ENCODE results near the gene AARS2. TPM values are rescaled to one million over a fixed set of nuclear protein-coding genes. Genes with fewer than 3 reads are reported as not detected.

AARS2 gene
- total RNA-seq, 1 donor from 2014 or later: 15.5 TPM

- DNase-seq (ENCODE audit: low read depth): no peak
These were observed 12.0 kb downstream of the AARS2 start for GRCh38 chr6:44301106-44301505.

DNA sequence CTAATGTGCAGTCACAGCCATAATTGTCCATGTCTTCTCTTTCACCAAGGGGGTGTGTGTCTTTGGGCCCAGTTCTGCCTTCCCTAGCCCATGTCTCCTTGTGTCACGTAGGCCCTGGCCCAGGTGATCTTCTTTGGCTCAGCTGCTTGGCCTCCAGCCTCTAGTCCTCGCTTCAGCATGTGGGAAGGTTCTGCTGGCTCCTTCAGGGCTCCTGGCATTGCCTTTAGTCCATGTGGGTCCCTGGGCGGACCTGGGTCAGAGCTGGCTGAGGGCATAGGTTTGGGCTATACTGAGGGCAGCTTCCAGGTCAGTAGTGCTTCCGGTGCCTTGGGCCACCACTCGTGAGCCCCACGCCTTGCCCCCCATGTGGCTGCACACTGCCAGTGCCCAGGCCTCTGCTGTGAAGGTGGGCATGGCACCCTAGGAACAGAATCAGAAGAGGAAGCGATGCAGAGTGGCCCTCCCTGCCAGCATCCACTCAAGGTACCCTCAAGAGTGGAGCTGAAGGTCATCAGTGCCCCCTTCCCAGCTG is 12.8 kb downstream of the AARS2 start:
- DNase-seq (ENCODE audit: low read depth): no peak

DNA sequence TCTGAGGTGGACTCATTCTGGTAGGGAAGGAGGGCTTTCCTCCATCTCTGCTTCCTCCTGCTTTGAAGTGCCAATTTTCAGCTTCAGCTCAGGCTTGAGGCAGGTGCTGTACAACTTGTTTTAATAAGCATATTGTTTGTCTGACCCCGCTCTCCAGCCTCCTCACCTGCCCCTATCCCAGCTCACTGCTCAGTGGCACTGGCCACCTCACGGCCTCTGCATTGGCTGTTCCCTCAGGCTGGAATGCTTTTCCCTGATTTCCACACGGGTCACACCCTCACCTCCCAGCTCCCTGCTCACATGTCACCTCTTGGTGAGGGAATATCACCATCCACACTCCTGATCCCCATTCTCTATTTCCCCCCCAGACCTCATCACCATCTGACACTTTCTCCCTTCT is 14.3 kb downstream of the AARS2 start:
- DNase-seq (ENCODE audit: low read depth): no peak

- DNase-seq (ENCODE audit: low read depth): no peak
These were observed 14.9 kb downstream of the AARS2 start for GRCh38 chr6:44298055-44298803.

GRCh38 chr6:44297063-44298038 is 15.8 kb downstream of the AARS2 start:
- DNase-seq (ENCODE audit: low read depth): no peak

- no peak for DNase-seq (ENCODE audit: low read depth)
These were observed 18.0 kb downstream of the AARS2 start for GRCh38 chr6:44294832-44295791.

DNA sequence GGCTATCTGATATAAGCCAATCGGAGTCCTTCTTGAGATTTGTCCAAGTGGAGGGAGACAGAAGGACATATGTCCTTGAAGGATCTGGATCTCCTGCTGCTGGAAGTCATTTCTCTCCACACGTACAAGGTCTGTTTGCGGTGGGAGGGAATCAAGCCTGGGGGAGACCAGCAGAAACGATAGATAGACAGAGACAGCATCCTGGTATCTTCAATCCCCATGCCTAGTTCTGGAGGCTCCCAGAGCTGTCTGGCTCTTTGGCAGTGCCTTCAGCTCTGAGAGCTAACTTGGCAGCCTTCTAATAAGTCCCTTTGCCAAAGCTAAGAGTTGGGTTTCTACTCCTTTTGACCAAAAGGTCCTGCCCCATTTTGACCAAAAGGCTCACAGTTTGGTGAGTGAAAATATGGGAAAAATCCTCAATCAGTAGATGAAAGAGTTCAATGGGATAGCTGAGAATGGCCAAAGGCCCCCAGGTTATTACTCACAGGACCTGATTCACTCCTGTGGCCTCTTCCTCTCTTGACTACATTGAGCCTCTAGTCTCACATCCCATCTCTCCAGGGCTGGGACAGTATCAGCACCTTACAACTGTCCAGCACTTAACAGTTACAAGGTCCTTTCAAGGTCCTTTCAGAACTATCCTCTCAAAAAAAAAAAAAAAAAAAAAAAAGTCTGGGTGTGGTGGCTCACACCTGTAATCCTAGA is 20.3 kb downstream of the AARS2 start:
- DNase-seq (ENCODE audit: low read depth): no peak

DNA sequence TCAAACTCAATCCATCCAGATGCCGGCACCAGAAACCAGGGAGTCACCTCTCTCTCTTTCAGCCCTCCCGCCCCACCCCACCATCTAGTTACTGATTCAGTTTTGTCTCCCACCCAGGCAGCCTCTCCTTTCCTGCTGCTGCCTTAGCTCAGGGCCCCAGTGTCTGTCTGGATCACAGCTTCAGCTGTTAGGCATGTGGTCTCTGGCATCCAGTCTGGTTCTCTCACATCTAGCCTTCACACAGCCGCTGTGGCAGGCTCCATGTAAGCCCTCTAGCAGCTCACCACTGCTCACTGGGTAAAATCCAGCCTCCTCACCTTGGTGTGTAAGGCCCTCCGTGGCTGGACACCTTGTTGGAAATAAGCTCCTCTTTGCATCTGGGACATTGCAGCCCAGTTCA is 21.3 kb downstream of the AARS2 start:
- no peak for DNase-seq (ENCODE audit: low read depth)

DNA sequence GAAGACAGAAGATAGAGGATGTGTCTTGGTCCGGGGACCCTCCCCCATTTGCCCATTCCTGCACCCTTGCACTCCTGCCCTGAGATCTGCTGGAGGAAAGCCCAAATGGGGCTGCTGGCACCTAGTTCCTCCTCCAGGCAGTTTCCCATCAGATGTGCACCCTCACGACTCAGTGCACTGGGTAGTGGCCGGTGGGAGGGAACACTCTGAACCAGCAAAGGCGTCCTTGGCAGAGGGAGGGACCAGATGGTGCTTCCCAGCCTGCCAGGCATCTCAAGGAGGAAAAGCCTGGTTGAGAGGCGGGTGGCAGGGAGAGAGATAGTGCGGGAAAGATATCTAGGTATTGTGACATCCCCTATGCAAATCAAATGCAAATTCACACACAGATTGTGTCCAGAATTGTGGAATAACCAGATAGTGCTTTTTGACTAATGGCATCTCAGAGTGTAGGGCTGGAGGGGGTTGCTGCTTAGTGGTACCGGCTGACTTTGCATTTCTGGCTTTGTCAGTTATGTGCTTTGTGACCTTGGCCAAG is 23.4 kb downstream of the AARS2 start:
- no peak for DNase-seq (ENCODE audit: low read depth)

DNA sequence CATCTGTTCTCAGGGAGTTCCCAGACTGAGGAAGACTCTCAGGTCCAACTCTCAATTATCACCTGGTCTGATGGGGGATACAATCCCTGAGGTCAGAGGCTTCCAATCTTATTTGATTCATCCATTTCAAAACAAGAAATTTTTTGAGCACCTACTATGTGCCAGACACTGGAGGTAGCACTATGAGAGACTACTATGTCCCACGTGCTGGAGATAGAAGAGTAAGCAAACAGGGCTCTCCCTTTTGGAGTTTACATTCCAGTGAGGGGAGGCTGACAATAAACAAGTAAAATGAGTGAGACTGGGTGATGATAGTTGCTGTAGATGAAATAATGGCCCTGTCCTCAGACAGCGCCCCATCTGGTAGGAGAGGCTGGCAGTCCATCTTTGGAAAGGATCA is 26.4 kb downstream of the AARS2 start:
- DNase-seq (ENCODE audit: low read depth): no peak

DNA sequence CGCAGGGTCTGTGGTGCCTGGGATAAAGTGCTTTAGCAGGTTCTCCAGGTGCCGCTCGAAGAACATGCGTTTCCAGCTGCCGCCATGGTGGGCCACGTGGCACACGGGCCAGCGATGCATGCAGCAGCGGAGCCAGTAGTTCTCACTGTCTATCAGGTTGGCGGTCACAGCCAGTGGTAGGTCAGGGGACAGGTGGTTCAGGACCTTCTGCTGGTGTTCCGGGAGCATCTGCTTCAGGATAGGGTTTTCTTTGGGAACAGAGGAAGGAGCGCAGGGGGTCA is 26.9 kb downstream of the AARS2 start:
- no peak for DNase-seq (ENCODE audit: low read depth)

- DNase-seq (ENCODE audit: low read depth): peak; percentile 23
These were observed 27.4 kb downstream of the AARS2 start for GRCh38 chr6:44285552-44286284.

DNA sequence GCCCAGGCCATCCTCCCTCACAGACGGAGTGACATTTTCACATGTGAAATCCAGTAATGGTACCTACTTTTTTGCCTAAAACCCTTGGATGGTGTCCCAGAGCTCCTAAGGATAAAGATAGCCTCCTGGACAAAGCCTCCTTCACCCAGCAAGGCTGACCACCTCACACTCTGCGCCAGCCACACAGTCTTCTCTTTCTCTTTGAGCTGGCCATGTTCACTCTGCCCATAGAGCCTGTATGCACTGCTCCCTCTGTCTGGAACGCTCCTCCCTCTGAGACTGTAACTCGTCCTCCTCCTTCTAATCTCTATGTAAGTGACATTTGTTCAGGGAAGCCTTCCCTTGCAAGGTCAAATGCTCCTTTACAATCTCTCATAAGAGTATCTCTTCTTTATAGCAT is 28.3 kb downstream of the AARS2 start:
- DNase-seq (ENCODE audit: low read depth): no peak

DNA sequence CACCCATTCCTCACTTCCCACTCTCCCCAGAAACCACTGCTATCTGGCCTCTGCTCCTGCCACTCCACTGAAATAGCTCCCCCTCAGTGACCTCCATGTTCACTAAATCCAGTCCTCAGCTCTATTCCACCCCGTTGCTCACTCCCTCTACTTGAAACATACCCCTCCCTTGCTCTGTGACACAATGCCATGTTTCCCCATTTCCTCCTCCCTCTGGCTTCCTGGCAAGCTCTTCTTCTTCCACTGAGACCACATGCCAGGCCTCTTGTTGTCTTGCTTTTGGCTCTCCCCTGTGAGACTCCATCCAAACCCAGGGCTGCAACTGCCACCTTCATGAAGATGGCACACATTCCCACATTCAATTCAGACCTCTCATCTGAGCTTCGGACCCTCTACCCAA is 29.0 kb downstream of the AARS2 start:
- no peak for DNase-seq (ENCODE audit: low read depth)

DNA sequence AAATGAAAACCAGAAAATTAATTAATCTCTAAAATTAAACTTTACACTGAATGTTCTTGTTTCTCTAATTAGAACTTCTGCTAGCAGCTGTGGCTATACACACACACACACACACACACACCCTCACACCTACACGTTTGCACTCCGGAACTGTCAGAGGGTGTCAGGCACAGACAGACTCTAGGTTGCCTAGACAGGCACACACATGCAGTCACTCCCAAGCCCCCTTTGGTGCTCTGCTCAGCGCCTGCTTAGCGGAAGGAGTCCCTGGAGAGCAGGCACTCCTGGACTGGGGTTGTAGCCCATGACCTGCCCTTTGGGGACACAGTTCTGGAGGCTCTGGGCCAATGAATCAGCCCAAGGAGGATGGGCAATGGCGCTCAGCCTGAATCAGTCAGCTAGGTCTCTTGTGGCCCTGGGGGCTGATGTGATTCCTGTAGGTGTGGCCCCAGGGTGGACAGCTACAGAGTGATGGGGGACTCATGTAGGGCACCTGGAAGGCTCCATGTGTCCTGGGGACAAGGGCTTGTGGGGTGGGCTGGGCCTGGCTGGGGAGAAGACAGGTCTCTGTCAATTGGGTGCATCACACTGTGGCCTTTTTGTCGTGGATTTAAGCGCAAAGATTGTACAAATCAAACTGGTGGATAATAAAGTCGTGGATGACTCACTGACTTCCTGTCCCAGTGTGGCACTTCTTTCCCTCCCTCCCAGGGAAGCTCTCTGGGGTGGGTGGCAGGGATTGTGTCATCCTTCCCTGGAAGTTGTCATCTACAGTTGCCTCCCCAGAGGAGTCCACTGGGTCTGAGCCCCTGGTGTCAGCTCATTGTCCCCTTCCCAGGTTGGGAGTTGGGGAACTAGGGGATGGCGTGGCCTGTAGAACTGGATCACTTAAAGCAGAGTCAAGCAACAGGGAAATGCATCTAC is 34.1 kb downstream of the AARS2 start:
- no peak for DNase-seq (ENCODE audit: low read depth)

DNA sequence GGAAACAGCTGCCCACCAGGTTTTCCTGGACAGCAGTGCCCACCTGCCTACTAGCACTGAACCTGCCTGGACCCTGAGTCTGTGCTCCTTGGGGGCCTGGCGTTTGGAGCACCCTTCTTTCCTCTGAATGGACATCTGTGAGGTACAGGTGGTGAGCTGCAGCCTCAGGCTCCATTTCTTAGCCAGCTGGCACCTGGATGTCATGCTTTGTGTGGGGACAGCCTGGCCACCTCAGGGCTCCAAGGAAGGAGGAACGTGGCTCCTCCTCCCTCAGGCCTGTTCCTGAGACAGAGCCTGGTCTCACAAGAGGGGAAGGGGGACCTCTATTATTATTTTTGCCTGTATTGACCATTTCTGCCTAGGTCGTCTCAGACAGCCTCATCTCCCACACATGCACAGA is 34.8 kb downstream of the AARS2 start:
- DNase-seq (ENCODE audit: low read depth): no peak

GRCh38 chr6:44277763-44278162 is 35.4 kb downstream of the AARS2 start:
- DNase-seq (ENCODE audit: low read depth): no peak

DNA sequence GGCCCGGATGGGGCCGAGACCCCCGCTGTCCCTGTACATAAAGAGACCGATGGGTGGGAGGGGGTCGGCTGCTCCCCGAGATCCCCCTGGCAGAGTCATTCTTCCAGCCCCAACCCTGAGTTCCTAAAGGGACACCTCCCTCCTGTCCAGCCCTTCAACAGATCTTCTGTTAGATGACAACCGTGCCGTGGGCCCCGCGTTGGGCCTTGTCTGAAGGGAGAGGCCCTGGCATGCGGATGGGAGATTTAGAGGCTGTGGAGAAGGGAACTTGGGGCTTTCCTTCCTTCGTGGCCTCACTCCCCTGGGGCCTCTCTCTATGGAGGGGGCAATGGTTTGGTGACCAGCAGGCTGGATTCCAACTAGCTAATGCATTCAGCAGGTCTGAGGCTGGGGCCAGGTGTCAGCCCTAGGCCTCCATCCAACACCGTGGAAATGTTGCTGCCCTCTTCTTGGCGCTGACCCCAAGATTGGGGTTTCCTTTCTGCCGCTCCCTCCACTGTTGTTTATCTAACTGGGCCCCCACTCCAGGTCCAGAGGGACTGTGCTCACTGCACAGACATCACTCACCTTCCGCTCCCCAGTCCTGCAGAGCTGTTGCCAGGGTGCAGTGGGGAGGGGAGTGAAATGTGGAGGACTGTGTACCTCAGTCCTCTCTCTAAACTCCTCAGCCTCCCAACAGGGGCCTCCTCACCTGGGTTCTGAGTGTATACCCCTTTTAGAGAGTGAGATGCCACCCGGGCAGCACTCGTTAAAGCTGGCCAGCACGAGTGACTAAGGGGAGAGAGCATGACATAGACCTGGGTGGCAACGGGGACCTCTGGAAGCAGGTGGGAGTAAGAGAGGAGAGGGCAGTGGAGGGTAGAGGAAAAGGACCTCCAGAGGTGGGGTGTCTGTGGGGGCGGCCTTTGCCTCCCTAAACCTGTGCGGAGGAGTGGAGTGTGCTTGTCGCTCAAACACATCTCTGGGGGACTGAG is 36.2 kb downstream of the AARS2 start:
- no peak for DNase-seq (ENCODE audit: low read depth)

Data from renal cortical epithelial cell (primary cell).